Right atrium auricular region (tissue), 2 donors: ENCODE results near the gene GABPB1. TPM values are rescaled to one million over a fixed set of nuclear protein-coding genes. Genes with fewer than 3 reads are reported as not detected.

Source experiments
- DNase-seq: peaks from one replicate; pipeline ENCODE4 v3.0.0-alpha.2; 2019; ENCODE audit warnings: low spot score
- H3K27ac ChIP-seq, 2 donors: fragments of 200-600 bp; sonication (generic); 1 replicate in 1 of 2; 2 replicates in 1 of 2; pipeline ENCODE4 v1.5.1; 2016 to 2019
- H3K27me3 ChIP-seq, 2 donors: fragments of 200-600 bp; sonication (generic); one replicate each; pipeline versions ENCODE4 v1.5.1 to v1.6.0; 2017 to 2019
- H3K36me3 ChIP-seq: fragments of 200-600 bp; sonication (generic); one replicate; pipeline ENCODE4 v1.5.1; 2016
- H3K4me1 ChIP-seq, 2 donors: fragments of 200-600 bp; sonication (generic); one replicate each; pipeline versions ENCODE4 v1.5.1 to v1.6.0; 2017 to 2019
- H3K4me3 ChIP-seq, 2 donors: fragments of 200-600 bp; sonication (generic); 1 replicate in 1 of 2; 2 replicates in 1 of 2; pipeline ENCODE4 v1.5.1; 2017 to 2019; ENCODE audit warnings: mild to moderate bottlenecking in 1 of 2, moderate library complexity in 1 of 2
- H3K9me3 ChIP-seq, 2 donors: fragments of 200-600 bp; sonication (generic); one replicate each; pipeline ENCODE4 v1.5.1; 2019
- CTCF ChIP-seq, 2 donors: fragments of 200-600 bp; sonication (generic); IDR thresholded peaks; one replicate each; pipeline ENCODE4 v1.5.1; 2019; ENCODE audit warnings: antibody characterized with exemption in 2 of 2
- total RNA-seq, 2 donors: library from RNA; depleted of rRNA; stranded (reverse); fragments of >200 nt; gene quantifications; one replicate each; pipeline ENCODE4 v1.1.0, GENCODE V29; 2016

The GABPB1 gene
- total RNA-seq, 2 donors from 2014 or later, result 11.5 to 13.9 TPM

GRCh38 chr15:50251638-50252182, 103.3 kb downstream of the GABPB1 start:
- no peaks in the 10 kb centered on the region for H3K36me3 ChIP-seq
- peaks cover 0 to 8% of the 10 kb centered on the region in 2 donors for H3K4me1 ChIP-seq
- no peak for DNase-seq
- no peak overlapping the region for H3K27ac ChIP-seq
- no peak overlapping the region for H3K4me3 ChIP-seq
- no peaks in the 10 kb centered on the region for H3K27me3 ChIP-seq
- no peaks in the 10 kb centered on the region for H3K9me3 ChIP-seq
- TF ChIP-seq CTCF (IDR thresholded peaks at IDR 0.05), result no peak

DNA sequence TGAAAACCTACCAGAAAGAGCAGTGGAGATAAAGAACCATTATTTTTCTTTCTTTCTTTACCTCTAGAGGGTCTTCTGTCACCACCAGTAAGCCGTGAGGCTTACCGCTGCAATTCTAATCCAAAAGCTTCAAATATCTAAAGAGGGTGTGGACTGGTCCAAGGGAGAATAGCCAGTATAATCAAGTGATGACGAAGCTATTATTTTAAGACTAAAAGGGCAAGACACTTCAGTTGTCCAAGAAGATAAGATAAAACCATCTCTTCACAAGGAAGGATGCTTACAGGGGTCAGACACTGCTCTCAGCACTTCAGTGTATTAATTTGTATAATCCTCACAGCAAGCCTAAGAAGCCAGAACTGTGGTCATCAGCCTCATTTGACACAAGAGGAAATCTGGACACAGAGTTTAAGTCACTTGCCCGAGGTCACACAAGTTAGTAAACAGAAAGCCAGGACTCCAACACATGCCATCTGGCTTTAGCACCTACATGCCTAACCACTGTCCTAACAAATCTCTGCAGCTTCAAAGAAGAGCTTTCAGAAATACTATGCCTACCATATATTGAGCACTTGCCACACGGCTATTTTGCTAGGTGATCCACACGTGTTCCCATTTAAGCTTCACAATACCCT, 104.1 kb downstream of the GABPB1 start:
- no peak overlapping the region for H3K4me3 ChIP-seq
- TF ChIP-seq CTCF (IDR thresholded peaks at IDR 0.05), result no peak
- no peak overlapping the region for H3K27ac ChIP-seq
- peaks cover 0 to 8% of the 10 kb centered on the region in 2 donors for H3K4me1 ChIP-seq
- no peaks in the 10 kb centered on the region for H3K36me3 ChIP-seq
- no peak for DNase-seq
- no peaks in the 10 kb centered on the region for H3K9me3 ChIP-seq
- H3K27me3 ChIP-seq, result no peaks in the 10 kb centered on the region

GRCh38 chr15:50249704-50250103, 105.3 kb downstream of the GABPB1 start:
- no peaks in the 10 kb centered on the region for H3K36me3 ChIP-seq
- TF ChIP-seq CTCF (IDR thresholded peaks at IDR 0.05), result no peak
- H3K27me3 ChIP-seq, result no peaks in the 10 kb centered on the region
- no peak overlapping the region for H3K4me3 ChIP-seq
- H3K27ac ChIP-seq, result no peak overlapping the region
- H3K9me3 ChIP-seq, result no peaks in the 10 kb centered on the region
- DNase-seq, result no peak
- peaks cover 0 to 8% of the 10 kb centered on the region in 2 donors for H3K4me1 ChIP-seq

DNA sequence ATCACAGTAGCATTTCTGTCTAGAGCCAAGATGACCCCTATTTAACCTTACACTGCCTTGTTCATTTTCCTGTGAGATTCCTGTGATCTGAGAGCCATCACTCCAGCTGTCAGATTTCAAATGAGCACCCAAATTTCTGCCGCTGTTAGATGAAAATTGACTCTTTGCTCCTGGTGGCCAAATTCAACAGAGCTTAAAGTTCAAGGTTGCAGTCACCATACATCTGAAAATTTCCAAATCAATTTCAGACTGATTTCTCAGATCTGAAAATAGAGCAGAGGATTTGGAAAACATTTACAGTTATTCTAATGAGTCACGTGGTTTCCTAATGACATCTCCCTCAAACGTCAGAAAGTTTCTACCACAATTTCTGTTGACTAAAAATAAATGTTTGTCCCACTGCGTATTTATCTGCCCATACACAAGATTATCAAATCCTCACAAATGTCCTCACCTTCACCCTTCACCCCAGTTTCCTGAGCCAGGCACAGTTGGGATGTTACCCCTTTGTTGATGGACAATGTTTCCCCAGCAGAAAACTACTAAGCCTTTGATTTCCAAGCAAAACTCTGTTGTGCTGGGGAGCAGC, 105.9 kb downstream of the GABPB1 start:
- Histone ChIP-seq H3K4me1 (peaks cover 0 to 8% of the 10 kb centered on the region in 2 donors), H3K4me3 (no peak overlapping the region), H3K27ac (no peak overlapping the region), H3K9me3 (no peaks in the 10 kb centered on the region), H3K27me3 (no peaks in the 10 kb centered on the region), H3K36me3 (no peaks in the 10 kb centered on the region)
- no peak for TF ChIP-seq CTCF (IDR thresholded peaks at IDR 0.05)
- DNase-seq, result no peak

- peaks cover 0 to 8% of the 10 kb centered on the region in 2 donors for H3K4me1 ChIP-seq
- H3K27ac ChIP-seq, result no peak overlapping the region
- TF ChIP-seq CTCF (IDR thresholded peaks at IDR 0.05), result no peak
- H3K36me3 ChIP-seq, result no peaks in the 10 kb centered on the region
- no peaks in the 10 kb centered on the region for H3K9me3 ChIP-seq
- DNase-seq, result no peak
- H3K27me3 ChIP-seq, result no peaks in the 10 kb centered on the region
- H3K4me3 ChIP-seq, result no peak overlapping the region
Observed at GRCh38 chr15:50247819-50248655, 107.0 kb downstream of the GABPB1 start.
